T-helper 22 cell (primary cell): ENCODE measurements around the gene SIRT7.
A peak's percentile ranks its signal among the peaks of the same experiment; 100 is the strongest.
"Not testable (repeated sequence)": the region's sequence is repeated elsewhere in the genome, so short reads cannot be mapped to it uniquely, and the experiment has no call there.

Experiments
- DNase-seq: peaks from one replicate; pipeline ENCODE4 v3.0.0-alpha.2; 2020; ENCODE audit warnings: low read depth

Gene SIRT7

GRCh38 chr17:81920612-81921536 lies 2.9 kb upstream of the SIRT7 start:
- DNase-seq = no peak

- DNase-seq = no peak
These were observed 1.0 kb upstream of the SIRT7 start for GRCh38 chr17:81918832-81919545.

- not testable (repeated sequence) for DNase-seq
These were observed 325 bp upstream of the SIRT7 start for GRCh38 chr17:81918333-81918669.

- DNase-seq = no peak
These were observed 1.6 kb downstream of the SIRT7 start for GRCh38 chr17:81916234-81917001.

GRCh38 chr17:81915331-81915730 lies 2.6 kb downstream of the SIRT7 start:
- DNase-seq = no peak

- no peak for DNase-seq
These were observed 3.7 kb downstream of the SIRT7 start for GRCh38 chr17:81914103-81914850.

- DNase-seq = no peak
These were observed 4.4 kb downstream of the SIRT7 start for GRCh38 chr17:81913394-81914102.

- no peak for DNase-seq
These were observed 5.3 kb downstream of the SIRT7 start for GRCh38 chr17:81912441-81913309.

GRCh38 chr17:81911969-81912368 lies 6.0 kb downstream of the SIRT7 start:
- DNase-seq = no peak

GRCh38 chr17:81911277-81911961 lies 6.6 kb downstream of the SIRT7 start, which contains the start of gene PCYT2:
TSS of gene PCYT2 (minus strand) at chr17:81911399. CDS start at chr17:81911355, 44 bp downstream.
- peak; percentile 89 for DNase-seq

GRCh38 chr17:81910840-81911276 lies 7.1 kb downstream of the SIRT7 start:
- DNase-seq = no peak

GRCh38 chr17:81909966-81910839 lies 7.8 kb downstream of the SIRT7 start:
- DNase-seq = no peak

GRCh38 chr17:81909231-81909630 lies 8.7 kb downstream of the SIRT7 start:
- DNase-seq = no peak

GRCh38 chr17:81908793-81909192 lies 9.2 kb downstream of the SIRT7 start:
- DNase-seq = no peak

- DNase-seq = no peak
These were observed 10.5 kb downstream of the SIRT7 start for GRCh38 chr17:81907219-81908145.

- DNase-seq = no peak
These were observed 11.3 kb downstream of the SIRT7 start for GRCh38 chr17:81906476-81907218.

GRCh38 chr17:81905993-81906392 lies 12.0 kb downstream of the SIRT7 start:
- DNase-seq = no peak
